GM18519 (cell line): ENCODE data around the gene SLC38A11.
"Not testable (repeated sequence)": the region's sequence is repeated elsewhere in the genome, so short reads cannot be mapped to it uniquely, and the experiment has no call there.

Experiments
- ATAC-seq: cut with Tn5 transposase; IDR thresholded peaks from one replicate; pipeline ENCODE4 v1.9.1; 2021; ENCODE audit warnings: mild to moderate bottlenecking, moderate library complexity; ENCODE audit not compliant: unreplicated experiment, low FRiP score

Gene SLC38A11

DNA sequence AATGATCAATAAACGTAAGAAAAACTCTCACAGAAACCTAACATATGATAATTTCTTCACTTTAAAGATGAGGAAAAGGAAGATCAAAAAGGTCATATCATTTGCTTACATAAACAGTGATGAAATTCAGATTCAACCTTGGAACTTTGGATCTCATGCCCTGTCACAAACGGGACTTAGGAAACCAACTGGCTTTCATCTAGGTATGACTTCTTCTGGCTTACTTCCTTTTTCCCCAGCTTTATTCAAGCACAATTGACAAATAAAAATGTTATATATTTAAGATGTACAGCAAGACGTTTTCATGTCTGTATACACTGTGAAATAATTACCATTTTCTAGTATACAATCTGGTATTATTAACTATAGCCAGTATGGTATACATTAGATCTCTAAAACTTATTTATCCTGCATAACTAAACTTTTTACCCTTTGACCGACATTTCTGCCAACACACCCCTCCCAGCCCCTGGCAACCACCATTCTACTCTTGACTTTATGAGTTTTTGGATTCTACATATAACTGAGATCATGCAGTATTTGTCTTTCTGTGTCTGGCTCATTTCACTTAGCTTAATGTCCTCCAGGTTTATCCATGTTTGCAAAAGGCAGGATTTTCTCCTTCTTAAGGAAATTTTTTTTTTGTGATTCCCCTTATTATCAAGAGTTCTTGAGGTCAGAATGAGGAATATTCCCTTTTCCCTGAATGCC is 67.7 kb downstream of the SLC38A11 start:
- no peak for ATAC-seq

GRCh38 chr2:164882276-164882675 is 73.0 kb downstream of the SLC38A11 start:
- no peak for ATAC-seq

GRCh38 chr2:164881524-164881923 is 73.8 kb downstream of the SLC38A11 start:
- no peak for ATAC-seq

DNA sequence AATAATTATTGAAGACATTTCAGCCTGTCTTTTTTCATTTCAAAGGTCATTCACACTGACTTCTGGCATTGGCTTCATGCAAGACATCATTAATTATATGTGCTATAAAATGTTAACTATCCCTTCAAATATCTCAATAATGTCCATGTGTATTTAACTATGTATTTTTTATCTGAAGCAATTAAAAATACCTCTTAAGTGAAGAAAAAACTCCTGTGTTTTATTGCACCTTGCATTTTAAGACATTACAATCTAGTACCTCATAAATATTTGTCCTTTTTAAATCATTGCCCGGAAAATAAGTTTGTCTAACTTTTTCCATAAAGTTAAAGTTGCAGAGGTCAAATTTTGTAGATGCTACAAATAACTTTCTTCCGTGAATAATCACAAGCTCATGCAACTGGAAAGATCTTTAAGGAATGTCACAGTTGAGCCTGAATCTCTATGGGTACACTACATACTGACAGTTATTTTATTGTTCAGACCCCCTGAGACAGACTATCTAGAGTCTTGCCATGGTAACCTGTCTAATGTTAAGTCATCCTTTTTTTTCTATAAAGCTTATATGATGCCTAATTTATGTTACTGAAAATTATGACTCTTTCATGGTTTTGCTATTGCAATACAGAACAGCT is 75.3 kb downstream of the SLC38A11 start:
- no peak for ATAC-seq

- no peak for ATAC-seq
Measured at GRCh38 chr2:164877927-164878326, 77.4 kb downstream of the SLC38A11 start.

DNA sequence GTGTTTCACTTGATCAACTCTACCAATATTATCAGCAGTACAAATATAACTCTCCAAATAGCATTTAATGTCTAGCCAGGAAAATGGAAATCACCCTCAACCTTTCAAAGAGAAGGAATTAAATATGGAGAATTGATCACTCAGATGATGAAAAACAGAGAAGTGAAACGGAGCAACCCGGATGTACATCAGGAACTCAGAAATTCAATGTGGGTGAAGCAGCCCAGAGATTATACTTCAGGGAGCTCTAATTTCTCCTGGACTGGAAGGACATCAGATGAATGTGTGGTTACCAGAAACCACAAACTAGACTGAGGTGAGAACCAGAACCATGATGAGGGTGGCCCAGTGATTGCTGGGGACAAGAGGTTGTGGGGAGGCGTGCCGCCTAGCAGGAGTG is 78.2 kb downstream of the SLC38A11 start:
- no peak for ATAC-seq

GRCh38 chr2:164875334-164876205 is 79.8 kb downstream of the SLC38A11 start:
- ATAC-seq, result no peak

- ATAC-seq, result no peak
Measured at GRCh38 chr2:164873210-164873908, 82.0 kb downstream of the SLC38A11 start.

DNA sequence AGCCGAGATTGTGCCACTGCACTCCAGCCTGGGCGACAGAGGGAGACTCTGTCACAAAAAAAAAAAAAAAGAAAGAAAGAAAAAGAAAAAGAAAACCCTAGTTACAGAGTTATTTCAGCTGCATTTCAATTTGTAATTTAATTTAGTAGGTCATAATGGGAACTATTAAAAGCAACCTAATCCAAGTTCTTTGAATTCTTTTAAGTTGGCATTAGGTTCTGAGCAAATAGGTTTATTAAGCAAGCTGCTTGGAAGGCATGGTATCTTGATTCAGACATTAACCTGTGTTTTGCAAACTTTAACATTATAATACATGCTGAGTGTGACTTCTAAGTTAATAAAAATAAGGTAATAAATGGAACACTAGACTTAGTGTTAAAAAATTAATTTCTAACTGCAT is 83.9 kb downstream of the SLC38A11 start:
- ATAC-seq, result no peak

DNA sequence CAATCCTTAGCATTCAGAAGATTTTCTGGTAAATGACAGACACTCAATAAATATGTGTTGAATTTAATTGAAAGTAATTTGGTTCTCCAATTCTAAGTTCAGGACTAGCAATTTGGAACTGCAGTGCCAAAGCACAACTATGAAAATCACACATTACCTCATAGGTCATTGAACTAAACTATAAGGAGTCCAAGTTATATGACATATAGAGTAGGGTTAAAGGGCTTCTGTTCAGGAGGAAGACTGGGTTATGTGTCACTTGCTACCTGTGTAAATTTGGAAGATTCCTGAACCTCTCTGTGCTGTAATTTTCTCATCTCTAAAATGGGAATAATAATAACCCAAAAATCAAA is 85.9 kb downstream of the SLC38A11 start:
- no peak for ATAC-seq

DNA sequence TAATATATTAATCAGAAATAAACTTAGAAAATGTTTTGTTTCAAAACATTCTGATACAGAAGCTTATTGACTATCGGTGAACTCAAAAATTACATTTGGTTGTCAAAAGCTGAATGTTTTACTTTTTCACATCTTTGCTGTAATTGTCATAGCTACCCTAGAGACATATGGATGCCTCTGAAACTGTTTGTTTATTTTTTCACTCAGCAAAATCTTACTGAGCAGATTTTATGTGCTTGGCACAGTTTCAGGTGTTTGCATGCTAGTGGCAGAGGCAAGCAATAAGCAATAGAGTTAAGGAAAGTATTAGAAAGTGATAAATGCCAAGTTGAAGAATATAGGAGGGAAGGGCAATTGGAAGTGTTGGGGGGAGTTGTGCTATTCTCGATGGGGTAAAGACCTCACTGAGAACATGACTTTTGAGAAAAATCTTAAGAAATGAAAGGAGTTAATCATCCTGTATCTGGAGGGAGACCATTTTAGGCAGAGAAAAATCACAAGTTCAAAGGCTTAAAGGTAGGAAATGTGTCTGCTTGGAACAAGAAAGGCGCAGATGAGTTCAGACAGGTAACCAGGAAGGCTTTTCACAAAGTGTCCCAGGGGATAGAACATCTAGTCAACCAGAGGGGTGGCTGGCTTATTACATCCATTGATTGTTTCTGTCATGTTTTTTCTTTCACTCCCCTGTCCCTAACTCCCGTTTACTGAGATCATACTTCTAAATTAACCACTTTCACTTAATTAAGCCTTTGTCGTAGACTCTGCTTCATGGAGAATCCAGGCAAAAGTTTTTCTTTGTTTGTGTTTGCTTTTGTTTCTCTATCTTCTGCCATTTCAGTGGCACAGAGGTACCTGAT is 86.5 kb downstream of the SLC38A11 start:
- no peak for ATAC-seq

- ATAC-seq, result no peak
Measured at GRCh38 chr2:164867779-164868397, 87.4 kb downstream of the SLC38A11 start.

DNA sequence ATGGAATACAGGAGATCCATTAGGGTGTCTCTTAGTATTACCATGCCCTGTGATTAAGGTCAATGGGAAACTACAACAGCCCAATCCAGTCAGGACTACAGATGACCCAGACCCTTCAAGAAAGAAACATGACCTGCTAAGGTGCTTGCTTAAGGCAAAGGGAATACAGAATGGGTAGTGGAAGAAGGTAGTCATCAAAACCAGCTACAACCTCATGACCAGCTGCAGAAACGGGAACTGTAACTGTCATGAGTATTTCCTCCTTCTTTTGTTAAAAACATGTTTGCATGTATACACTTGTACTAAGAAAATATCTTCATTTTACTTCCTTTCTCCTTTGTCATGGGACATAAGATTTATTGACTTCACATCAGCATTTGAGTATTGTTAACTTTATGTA is 88.9 kb downstream of the SLC38A11 start:
- not testable (repeated sequence) for ATAC-seq

- ATAC-seq, result no peak
Measured at GRCh38 chr2:164860694-164861042, 94.7 kb downstream of the SLC38A11 start.

DNA sequence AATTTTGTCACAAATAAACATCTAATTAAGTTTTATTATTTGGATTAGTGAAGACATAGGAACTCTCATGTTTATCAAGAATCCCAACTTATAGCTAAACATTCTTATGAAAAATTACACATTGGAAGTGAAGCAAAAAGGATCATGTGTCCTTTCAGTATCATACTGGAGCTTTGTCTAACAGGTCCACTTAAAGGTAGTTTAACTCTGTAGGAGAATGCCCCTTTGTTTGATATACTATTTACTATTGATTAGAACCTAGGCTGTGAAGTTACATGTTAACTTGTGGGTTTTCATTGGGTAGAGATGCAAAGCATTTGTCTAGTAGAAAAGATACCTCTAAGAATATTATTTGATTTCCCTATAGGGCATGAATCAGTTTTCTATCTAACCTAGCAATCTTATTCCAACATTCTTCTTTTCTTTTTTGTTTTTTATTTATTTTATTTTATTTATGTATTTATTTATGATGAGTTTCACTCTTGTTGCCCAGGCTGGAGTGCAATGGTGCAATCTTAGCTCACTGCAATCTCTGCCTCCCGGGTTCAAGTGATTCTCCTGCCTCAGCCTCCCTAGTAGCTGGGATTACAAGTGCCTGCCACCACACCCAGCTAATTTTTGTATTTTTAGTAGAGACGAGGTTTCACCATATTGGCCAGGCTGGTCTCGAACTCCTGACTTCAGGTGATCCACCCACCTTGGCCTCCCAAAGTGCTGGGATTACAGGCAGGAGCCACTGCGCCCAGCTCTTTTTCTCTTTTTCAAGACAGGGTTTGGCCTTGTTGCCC is 95.2 kb downstream of the SLC38A11 start:
- not testable (repeated sequence) for ATAC-seq

GRCh38 chr2:164859251-164859818 is 96.0 kb downstream of the SLC38A11 start:
- no peak for ATAC-seq

DNA sequence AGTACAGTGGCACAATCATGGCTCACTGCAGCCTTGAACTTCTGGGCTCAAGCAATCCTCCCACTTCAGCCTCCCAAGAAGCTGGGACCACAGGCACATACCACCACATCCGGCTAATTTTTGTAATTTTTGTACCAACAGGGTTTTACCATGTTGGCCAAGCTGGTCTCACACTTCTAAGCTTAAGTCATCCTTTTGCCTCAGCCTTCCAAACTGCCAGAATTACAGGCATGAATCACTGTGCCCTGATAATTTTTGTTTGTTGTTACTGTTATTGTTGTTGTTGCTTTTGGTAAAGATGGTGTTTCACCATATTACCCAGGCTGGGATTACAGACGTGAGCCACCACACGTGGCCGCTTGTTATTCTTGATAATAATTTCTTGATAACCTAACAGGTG is 103.2 kb downstream of the SLC38A11 start:
- no peak for ATAC-seq

DNA sequence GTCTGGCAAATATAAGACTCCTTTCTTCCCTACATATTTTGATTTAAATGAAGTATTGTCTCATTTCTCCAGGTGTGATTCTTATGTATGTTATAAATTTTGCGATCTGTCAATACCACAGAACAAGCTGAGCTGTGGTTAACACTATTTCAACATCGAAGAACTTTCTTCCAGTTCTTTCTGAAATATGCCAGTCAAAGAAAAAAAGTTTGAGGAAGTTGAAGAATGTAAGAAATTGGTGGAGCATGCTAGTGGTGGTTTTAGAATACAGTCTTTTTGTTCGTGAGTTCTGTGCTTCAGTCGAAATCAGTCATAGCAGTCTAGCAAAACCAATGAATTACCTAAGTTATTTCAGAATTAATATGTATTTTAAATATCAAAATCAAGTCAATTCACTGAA is 105.1 kb downstream of the SLC38A11 start:
- ATAC-seq, result no peak

DNA sequence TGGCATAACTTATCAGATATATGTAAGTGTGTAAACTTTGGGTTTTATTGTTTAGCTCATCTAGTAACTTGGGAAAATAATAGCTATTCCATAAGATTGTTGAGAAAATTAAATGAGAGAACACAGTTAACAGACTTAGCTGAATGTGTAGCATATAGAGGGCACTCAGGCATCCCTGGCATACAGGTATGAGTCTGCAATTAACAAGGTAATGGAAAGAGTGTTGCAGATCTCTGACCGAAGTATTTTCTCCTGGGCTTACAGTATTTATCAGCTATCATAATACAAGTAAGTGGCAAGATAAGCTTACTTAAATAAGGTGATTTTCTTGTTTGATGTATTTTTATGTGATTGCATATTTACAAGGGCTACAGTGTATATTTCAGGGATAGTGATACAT is 105.8 kb downstream of the SLC38A11 start:
- ATAC-seq, result no peak
